Activated CD4-positive, alpha-beta T cell treated with anti-CD3 and anti-CD28 coated beads, Interleukin-2, amount 50 U/mL, for 1 hour (primary cell): ENCODE results near the gene BHLHE23.
A peak's percentile ranks its signal among the peaks of the same experiment; 100 is the strongest.

ENCODE experiments used
- DNase-seq: peaks from one replicate; pipeline ENCODE4 v3.0.0-alpha.2; 2020

BHLHE23 gene

DNA sequence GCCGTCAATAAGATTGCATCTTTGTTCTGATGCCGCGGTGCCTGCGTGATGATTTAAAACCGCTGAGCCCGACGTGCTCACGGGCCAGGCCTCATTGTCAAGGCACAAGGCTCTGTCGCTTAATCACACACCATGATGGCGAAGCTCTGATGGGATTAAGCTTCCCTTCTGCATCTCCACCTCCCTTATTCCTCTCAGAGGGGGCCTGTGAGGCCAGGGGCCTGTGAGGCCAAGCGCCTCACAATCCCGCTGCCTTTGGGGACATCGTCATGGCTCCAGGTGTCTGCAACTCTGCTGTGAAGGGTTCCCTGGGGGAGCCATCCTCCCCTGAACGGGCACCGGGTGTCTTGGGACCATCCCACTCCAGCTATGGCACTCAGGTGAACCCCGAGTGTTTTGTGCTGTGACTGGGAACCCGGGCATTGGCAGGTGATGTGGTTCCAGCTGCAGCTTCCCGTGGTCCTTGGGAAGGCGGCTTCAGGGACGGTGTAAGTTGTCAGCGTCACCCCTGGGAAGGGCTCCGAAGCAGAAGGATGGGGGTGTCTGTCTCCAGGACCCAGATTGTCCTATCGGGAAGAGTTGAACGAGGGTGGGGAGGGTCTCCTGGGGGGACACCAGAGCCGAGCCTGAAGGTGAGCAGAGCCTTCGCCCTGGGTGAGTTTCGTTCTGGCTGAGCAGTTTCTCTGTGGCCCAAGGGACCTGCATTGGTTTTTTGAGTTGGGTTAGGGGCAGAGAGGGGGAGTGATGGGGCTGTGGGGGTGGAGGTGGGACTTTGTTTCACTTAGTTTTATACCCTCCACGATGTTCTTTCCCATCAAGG is 18.0 kb upstream of the BHLHE23 start:
- DNase-seq, result no peak

DNA sequence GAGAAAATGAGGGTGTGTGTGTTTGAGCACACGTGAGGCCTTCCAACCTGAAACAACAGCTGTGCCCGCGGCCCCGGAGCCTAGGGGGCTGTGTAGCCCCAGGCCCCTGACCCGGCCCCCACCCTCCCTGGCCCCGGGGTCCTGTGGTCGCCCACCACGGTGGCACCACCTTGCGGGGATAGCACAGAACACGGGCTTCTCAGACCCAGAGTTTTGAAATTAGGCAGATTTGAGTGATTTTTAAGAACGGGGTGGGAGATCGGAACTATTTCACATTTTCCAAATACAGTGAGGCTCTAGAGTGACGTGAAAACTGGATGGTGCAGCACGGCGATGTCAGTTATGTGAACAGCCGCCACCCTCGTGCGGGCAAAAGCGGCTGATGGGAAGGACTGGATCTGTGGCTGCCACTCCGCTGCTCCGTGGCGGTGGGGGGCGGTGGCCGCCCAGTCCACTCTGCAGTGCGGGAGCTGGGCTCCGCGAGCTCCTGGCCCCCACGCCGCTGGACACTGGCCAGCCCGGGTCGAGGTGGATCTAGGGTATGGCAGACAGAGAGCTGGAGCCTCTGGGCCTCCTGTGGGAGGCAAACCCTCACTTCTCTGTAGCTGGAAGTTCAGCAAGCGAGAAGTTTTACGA is 17.3 kb upstream of the BHLHE23 start:
- DNase-seq, result no peak

DNA sequence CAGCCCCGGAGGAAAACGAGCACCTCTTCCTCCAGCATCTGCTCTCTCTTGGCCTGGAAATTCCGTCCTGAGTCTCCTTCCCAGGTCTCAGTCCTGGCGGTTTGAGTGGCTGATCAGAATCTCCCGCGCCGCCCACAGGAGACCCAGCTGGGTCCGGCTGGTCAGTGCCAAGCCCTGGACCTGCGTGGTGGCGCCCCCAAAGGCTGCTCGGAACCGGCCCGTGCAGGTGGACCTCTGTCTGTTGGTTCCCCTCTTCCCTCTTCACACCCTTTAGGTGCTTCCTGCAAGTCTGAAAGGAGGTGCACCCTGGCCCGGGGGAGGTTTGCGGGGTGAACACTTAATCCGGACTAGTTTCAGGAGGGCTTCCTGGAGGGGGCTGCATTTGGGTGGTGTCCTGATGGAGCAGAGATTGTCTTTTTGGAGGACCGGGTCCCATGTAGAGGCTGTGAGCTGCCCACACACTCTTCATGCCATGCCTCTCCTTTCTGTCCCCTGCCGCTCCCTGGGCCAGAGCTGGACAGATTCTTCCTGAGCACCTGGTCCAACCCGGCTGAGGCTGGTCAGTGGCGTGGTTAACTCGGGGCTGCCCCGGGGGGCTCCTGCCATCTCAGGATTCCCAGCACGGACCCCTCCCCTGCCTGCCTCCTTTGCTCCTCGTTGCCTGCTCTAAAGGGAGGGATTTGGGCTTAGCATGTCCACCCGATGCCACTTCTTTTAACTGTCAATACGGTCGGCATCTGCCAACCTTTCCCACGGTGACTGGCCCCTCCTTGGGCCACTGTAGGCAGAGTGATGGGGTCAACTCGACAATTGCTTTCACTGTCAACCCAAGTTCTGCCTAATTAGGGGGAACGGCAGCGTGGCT is 16.5 kb upstream of the BHLHE23 start:
- DNase-seq, result no peak

DNA sequence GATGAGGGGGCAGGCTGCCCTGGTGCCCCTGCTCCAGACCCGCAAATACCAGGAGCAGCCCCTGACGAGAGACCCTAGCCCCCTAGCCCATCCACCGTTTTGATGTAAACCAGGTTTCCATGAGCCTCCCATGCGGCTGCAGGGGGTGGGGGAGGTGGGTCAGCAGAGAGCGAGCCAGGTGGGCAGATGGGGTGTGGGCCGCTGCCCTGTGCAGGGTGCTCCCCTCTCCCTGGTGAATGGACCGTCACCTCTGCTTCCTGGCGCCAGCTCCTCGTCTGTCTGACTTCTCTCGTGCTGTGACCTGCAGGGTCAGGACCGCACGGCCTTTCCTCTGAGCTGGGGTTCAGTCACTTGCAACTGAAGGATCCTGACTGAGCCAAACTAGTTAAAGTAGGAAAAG is 15.7 kb upstream of the BHLHE23 start:
- DNase-seq, result no peak

DNA sequence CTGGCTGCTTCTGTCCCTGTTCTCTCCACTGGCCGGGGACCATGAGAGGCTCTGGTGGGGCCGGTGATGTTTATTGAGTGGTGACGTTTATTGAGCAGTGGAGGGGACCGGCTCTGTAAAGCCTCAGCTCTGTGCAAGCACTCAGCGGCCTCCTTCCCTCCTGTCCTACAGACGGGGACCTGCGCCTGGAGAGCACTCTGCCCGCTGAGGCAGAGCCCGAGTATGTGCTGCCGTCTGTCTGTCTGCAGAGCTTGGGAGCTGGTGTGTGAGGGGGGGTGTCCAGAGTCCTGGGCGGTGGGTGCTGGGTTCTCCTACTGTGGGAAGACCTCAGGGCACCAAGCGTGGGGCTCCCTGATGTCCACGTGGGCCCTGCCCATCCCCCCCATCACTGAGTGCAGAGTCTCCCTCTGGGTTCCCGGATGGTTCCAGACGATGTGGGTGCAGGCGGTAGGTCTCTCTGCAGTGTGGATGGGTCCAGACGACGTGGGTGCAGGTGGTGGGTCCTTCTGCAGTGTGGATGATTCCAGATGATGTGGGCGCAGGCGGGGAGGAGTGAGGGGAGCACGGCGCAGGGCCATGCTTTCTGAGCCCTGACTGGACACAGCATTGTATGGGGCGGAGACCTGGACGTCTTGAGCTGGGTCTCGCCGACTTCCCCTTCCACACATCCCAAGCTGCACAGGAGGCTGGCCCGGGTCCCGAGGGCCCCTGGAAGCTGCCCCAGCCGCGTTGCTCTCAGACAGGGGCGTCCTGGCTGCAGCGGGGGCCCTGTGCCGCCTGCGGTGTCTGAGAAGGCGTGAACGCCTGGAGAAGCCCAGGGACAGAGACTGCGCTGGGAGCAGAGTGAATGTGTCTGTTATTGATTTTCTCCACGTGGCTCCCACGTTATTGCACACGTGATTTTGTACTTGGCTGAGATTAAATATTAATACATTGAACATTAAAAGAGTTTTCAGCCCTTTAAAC is 14.9 kb upstream of the BHLHE23 start:
- no peak for DNase-seq

DNA sequence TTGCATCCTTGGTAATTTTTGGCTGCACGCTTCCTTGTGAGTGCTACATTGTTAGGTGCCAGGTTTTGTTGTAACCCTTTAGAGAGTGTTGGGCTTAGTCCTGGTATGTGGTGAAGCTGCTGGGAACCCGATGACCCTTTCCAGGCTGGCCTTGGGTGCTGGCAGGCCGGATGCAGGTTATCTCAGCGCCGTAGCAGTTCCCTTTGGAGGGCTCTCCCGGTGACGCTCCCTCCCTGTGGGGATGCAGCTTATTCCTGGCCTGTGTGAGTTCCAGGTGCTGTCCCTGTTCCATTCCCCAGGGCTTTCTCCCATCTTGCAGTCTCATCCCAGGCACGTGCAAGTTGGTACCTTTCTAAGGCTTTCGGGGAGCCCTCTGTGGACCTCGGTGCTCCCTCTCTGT is 13.9 kb upstream of the BHLHE23 start:
- DNase-seq, result no peak

DNA sequence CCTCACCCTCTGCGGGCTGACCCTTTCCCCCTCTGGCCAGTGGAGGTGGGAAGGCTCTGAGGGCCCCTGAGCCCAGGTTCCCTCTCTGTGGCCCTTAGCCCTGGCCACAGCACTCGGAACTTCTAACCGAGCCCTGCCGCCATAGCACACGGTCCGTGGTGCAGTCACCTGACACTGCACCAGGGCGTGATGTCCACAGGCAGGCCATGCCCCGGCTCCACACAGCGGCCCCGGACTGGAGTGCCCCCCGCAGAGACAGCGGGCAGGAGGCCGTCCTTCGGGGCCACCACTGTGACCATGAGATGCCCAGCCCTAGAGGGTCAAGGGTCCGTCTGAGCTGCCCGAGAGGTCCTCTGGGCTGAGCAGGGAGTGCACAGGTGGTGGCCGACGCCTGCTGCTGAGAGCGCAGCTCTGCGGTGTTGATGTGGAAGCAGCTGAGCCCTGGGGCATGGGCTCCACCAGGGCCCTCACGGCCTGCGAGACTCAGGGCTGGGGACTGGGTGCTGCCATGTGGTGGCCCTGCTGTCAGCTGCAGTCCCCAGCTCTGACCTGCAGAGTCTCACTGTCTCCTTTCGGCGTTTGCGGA is 11.2 kb upstream of the BHLHE23 start:
- no peak for DNase-seq

DNA sequence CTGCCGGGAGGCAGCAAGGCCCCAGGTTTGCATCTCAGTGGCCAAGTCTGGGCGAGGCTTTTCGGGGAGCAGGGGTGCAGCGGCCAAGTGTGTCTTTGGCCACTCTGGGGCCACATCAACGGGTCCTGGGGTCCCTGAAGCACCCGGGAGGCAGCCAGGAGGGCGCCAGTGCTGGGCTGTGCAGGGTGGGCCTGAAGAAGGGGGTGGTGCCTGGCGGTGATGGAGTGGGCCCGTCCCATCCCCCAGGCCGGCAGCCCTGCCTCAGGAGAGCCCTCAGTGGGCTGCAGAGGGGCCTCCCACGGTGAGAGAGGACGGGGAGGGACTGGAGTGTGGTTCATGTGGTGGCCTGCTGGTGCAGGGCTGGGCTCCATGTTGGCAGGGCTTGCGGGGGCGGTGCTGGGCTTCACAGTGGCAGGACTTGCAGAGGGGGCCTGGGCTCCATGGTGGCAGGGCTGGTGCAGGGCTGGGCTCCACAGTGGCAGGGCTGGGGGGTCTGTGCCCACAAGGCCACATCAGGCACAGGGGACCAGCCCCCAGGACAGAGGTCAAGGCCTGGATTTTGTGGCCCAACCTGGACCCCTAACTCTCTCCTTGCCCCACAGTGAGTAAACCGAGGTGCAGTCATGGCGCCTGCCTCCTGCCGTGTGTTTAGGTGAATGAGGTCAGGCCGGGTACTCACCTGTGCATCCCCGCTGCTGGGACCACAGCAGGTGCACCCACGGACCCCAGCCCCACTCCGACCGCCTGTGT is 10.5 kb upstream of the BHLHE23 start:
- no peak for DNase-seq

DNA sequence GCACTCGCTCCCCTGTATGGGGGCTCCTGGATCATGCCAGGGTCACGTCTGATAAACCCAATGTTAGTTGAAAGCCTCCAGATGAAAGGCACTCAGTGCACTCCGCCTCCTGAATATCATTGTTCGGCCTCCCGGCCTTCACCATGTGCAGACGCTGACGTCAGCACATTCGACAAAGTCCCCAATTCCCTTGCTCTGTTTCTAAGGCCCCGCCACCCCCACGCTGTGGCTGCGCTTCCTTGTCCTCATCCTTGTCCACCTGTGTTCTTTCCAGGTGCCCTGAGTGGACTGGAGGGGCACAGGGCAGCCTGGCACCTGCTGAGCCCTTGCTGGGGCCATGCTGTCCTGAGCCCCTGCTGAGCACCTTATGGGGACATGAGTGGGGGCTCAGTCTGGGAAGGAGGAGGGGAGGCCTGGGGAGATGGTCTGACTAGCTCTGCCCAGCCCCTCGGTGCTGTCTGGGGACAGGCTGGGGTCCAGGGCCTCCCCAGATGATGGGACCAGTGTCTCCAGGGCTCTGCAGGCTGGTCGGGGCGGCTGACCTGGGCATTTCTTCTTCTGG is 9.8 kb upstream of the BHLHE23 start:
- no peak for DNase-seq

DNA sequence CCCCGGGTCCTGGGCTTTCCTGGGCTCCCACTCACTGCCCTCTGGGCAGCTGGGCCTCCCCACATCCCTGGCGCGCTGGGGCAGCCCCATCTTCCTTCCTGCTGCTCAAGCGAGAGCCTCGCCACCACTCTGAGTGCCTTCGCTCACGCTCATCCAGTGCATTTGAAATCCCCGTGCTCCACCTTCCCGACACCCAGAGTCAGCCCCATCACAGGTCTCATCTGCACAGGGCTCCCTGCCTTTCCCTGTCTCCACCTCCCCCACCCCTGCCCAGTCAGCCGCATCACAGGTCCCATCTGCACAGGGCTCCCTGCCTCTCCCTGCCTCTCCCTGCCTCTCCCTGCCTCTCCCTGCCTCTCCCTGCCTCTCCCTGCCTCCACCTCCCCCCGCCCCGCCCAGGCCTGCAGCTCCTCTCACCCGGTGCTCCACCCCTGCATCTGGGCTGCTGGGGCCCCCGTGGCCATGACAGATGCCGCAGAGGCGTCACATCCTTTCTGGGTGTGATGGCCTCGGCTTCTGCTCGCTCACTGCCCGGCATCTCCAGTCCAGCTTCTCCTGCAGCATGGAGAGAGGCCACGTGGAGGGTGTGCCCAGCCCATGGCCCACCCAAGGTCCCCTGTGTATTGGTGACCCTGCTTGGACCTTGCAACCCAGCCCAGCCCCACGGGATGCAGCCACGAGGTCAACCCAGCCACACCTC is 9.0 kb upstream of the BHLHE23 start:
- DNase-seq, result no peak

DNA sequence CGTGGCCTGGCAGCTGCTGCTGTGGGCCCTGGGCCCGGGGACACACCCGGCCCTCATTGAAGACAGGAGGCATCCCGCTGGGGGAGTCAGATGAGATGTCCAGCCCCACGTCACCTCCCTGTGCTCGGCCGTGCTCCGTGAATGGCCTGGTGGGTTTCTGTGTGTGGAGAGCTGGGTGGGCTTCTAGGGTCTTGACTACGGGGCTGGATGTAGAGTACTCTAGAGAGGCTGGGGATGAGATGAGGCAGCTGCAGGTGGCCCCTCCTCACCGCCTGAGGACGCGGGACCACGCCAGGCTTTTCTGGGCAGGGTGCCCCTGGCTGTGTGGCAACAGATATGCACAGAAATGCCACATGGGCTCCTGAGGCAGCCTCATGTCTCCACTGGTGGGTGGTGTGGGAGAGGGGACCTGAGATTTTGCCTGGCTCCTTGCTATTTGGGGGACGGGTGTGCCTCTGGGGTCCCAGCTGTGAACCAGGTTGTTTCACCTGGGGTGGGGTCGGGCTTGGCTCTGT is 8.4 kb upstream of the BHLHE23 start:
- no peak for DNase-seq

DNA sequence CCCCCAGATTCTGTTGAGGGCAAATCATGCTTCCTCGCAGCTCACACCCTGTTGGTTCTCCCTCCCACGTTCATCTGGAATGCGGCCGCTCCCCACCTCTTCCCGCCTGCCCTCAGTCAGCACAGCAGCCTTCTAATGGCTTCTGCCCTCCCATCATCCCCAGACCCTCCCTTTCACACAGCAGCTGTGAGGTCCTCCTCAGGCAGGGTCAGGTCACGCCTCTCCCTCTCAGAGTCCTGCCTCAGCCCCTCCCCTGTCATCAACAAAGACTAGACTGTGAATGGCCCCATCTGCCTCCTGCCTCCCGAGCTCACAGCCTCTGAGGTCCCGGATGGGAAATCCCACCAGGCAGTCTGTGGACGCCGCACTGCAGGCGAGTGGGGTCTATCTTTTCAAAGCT is 7.9 kb upstream of the BHLHE23 start:
- DNase-seq, result no peak

DNA sequence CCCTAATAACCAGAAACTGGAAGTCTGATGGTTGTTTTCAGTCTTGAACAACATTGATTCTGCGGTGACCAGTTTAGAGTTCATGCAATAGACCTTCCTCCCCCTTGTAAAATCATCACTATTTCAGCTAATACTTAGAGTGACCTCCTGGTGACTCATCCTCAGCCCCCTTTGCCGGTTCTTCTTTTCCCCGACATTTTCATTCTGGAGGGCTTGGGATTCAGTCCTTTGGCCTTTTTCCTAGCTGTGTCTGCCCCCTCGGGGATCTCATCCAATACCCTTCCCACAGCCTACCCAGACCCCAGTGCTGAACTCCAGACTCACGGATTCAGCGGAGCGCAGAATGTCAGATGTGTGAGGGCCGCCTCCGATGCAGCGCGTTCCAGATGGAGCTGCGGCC is 7.5 kb upstream of the BHLHE23 start:
- no peak for DNase-seq

DNA sequence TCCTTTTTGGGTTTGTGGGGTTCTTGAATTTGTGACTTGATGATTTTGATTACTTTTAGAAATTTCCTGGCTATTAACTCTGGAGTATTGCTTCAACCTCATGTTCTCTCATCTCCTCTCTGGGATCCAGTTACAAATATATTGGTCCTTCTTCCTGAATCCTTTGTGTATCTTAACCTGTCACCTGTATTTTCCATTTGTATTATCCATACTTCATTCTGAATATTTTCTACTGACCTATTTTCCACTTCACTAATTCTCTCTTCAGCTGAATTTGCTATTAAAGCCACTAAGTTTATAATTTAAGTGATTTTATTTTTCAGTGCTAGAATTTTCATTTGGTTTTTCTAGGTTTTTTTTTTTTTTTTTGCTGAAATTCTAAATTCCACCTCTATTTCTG is 6.4 kb upstream of the BHLHE23 start:
- DNase-seq, result no peak

DNA sequence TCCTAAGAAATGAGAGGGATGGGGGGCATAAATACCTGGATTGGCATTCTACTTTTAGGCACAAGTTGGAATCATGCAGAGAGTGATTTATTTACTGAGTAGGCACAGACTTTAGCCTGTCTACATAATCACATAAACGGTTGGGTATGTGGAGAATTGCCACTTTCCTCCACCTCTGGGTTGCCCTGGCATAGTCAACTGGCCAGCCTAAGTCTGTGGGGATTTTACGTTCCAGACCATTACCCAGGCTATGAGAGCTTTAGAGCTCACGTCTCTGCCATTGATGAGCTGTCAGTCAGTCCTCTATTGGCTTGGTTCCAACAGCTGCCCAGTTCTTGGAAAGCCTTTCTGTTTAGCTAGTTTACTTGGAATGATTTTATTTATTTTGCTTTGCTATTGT is 5.0 kb upstream of the BHLHE23 start:
- DNase-seq, result no peak

DNA sequence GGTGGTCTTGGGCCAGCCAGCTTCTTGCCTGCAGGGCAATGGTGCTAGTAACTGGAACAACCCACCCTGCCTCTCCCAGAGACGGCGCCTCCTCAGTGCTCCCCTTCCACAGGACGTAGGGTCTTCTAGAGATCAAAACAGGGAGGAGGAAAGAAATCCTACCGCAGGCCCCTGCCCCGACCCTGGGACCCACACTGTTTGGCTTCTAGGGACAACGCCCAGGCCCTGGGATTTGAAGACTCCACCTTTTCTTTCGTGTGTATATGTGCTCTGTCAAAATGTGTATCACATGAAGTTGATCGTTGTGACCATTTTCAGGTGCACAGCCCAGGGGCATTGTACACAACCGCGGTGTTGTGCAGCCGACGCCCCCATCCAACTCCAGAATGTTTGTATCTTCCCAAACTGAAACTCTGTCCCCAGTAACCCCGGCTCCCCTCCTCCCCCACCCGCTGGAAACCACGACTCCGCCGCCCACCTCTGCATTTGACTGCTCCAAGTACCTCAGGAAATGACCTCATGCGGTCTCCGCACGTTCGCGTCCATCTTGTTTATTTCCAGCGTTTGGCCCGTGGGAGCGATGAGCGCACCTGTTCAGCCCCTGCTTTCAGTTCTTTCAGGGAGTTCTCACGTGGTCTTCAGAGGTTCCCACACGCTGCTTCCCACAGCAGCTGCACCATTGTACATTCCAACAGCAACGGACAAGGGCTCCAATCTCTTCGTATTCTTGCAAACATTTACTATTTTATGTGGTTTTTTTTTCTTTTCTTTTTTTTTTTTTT is 3.4 kb upstream of the BHLHE23 start:
- peak; percentile 66 for DNase-seq

DNA sequence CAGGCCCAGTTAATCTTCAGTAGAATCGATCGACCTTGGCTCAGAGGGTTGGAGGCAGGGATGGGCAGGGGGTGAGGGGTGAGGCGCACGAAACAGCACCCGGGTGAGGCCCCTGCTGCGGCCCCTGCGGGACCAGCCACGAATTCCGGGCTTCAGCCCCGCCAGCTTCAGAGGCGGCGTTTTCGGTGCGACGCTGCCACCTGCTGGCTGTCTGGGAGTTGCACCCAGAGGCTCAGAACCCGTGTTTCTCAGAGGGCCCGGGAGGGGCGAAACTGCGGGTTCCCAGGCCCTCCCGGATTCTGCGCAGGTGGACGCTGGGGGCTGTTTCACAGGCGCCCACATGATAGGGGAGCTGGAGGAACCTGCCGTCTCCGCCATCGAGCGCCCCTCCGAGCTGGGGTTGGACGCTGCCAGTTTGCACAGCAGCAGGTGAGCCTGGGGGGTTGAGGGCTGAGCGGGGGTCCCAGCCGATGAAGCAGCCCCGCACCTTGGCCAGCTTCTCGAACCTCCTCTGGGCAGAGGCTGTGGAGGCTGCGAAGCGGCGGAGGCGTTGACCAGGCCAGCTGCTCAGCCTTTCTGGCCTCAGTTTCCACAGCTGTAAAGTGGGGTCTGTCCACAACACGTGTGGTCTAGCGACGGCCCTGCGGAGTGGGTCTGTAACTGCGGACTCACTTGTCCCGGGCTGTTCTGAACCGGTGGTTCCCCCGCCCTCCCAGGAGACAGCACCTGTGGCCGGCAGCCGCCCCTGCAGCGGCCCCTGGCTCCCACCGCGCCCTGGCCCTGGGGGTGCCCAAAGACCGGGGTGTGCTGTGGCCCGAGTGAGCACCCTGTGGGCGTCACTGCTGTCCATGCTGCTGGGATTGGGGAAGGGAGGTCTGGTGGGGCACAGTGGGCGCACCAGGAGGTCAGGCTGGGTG is 2.5 kb upstream of the BHLHE23 start:
- peak; percentile 85 for DNase-seq

DNA sequence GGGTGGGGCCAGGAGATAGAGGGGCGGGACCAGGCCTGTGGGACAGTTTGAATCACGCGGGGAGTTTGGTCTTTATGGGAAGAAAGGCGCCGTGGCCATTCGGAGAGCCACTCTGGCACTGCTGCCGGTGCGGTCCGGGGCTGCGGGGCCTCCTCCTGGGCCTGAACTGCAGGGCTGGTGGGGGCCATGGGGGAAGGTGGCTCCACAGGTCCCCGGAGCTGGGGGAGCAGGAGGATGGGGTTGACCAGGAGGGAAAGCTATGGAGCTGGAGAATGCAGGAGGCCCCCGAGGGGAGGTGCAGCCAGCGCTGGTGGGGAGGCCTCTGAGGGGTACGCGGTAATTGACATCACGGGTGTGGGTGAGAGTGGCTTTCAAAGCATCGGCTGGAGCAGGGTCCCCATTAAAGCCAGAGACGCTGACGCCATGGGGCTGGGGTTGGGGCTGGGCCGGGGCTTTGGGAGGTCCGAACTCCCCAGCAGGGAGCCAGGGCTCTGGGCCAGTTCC is 1.8 kb upstream of the BHLHE23 start:
- DNase-seq, result no peak
